CD4-positive, alpha-beta T cell (primary cell): ENCODE results near the gene PNPO. TPM values are rescaled to one million over a fixed set of nuclear protein-coding genes. Genes with fewer than 3 reads are reported as not detected.

Source experiments
- ATAC-seq: fragments of 200-7000 bp; cut with Tn5 transposase; one replicate; pipeline ENCODE4 v1.10.0; 2022; ENCODE audit warnings: mild to moderate bottlenecking; ENCODE audit not compliant: poor library complexity
- CTCF ChIA-PET: fragments of 350-600 bp; sonication (Branson Sonifier 250); formaldehyde crosslinking; loops from one replicate; lab custom pipeline; 2021; ENCODE audit warnings: antibody characterized with exemption, inconsistent platforms; lab: Charles Lee
- POLR2A ChIA-PET: fragments of 350-600 bp; sonication (Branson Sonifier 250); formaldehyde crosslinking; loops from one replicate; lab custom pipeline; 2021; ENCODE audit warnings: antibody characterized with exemption, inconsistent platforms; lab: Charles Lee
- DNase-seq, 14 experiments: peaks; one replicate each; pipeline ENCODE4 v3.0.0-alpha.2; 2013 to 2020; ENCODE audit warnings: mixed read lengths in 2 of 14
- H3K27ac ChIP-seq, 2 donors: one replicate each; pipeline versions ENCODE4 v1.5.1 to v1.7.0; 2013; ENCODE audit warnings: low read length in 2 of 2, low read depth in 1 of 2, mild to moderate bottlenecking in 1 of 2
- H3K27me3 ChIP-seq, 2 experiments: 1 replicate in 1 of 2; 2 replicates in 1 of 2; pipeline versions ENCODE4 v1.6.1 to v1.7.0; 2013; ENCODE audit warnings: low read length in 2 of 2, control low read depth in 1 of 2, mild to moderate bottlenecking in 1 of 2, moderate library complexity in 1 of 2; ENCODE audit not compliant: insufficient read depth in 2 of 2, control insufficient read depth in 1 of 2
- H3K36me3 ChIP-seq: one replicate; pipeline ENCODE4 v1.6.1; 2013; ENCODE audit warnings: low read length, control low read depth; ENCODE audit not compliant: insufficient read depth
- H3K4me1 ChIP-seq: one replicate; pipeline ENCODE4 v1.6.1; 2013; ENCODE audit warnings: low read length, control low read depth; ENCODE audit not compliant: insufficient read depth
- H3K4me3 ChIP-seq: one replicate; pipeline ENCODE4 v1.5.1; 2013; ENCODE audit warnings: mild to moderate bottlenecking, low read length, moderate library complexity
- H3K9me3 ChIP-seq, 2 experiments: 1 replicate in 1 of 2; 2 replicates in 1 of 2; pipeline versions ENCODE4 v1.6.1 to v1.7.0; 2013; ENCODE audit warnings: low read length in 2 of 2, mild to moderate bottlenecking in 2 of 2, control low read depth in 1 of 2, moderate library complexity in 1 of 2; ENCODE audit not compliant: control insufficient read depth in 1 of 2, insufficient read depth in 1 of 2
- H3K27ac Mint-ChIP-seq: one replicate; pipeline ENCODE4 v1.8.0; 2020; ENCODE audit warnings: mixed read lengths
- H3K27me3 Mint-ChIP-seq: one replicate; pipeline ENCODE4 v1.8.0; 2021; ENCODE audit warnings: mixed read lengths
- H3K36me3 Mint-ChIP-seq: one replicate; pipeline ENCODE4 v1.8.0; 2021; ENCODE audit warnings: low read depth, mixed read lengths
- H3K4me1 Mint-ChIP-seq: one replicate; pipeline ENCODE4 v1.8.0; 2021; ENCODE audit warnings: low read depth, mixed read lengths
- H3K4me3 Mint-ChIP-seq: one replicate; pipeline ENCODE4 v1.8.0; 2020; ENCODE audit warnings: mild to moderate bottlenecking, mixed read lengths
- H3K9me3 Mint-ChIP-seq: one replicate; pipeline ENCODE4 v1.8.0; 2020; ENCODE audit warnings: mixed read lengths
- CTCF ChIP-seq: fragments of 200-600 bp; IDR thresholded peaks from one replicate; pipeline ENCODE4 v1.8.0; 2022; ENCODE audit warnings: antibody characterized with exemption, mild to moderate bottlenecking
- intact Hi-C, 2 experiments: fragments of 100-400 bp; cut with DNase I in 1 of 2; cut with micrococcal nuclease in 1 of 2; formaldehyde crosslinking; loops; one replicate each; pipeline versions ENCODE4 v1.15.1 to v1.9.0; 2023 to 2025; cut with DNase I, micrococcal nuclease
- total RNA-seq, 174 experiments: library from RNA in 2 of 174; stranded (reverse) in 2 of 174; gene quantifications; one replicate each; pipeline ENCODE4 v1.2.3 and lab custom pipeline; 2021 to 2026

The PNPO gene
- total RNA-seq, 2 experiments from 2014 or later: 2.2 to 2.4 TPM

- H3K27ac ChIP-seq: peak overlapping the region; percentile 95 to 98
- intact Hi-C loops: loop anchor here (1.0 to 5.0 kb wide), 4 partner anchors 44 to 245 kb away; partner anchors contain the start of genes PNPO (in 1 of the 2) and SNX11 (in 1 of the 2)
- Mint-ChIP-seq H3K4me3 (peak overlapping the region; percentile 96), H3K4me1 (peaks cover 57% of the 10 kb centered on the region), H3K27ac (peak overlapping the region; percentile 94), H3K9me3 (no peaks in the 10 kb centered on the region), H3K27me3 (no peaks in the 10 kb centered on the region), H3K36me3 (peaks cover 58% of the 10 kb centered on the region)
- TF ChIP-seq CTCF: no peak
- H3K27me3 ChIP-seq: no peaks in the 10 kb centered on the region
- ATAC-seq: no peak
- H3K9me3 ChIP-seq: no peaks in the 10 kb centered on the region
- POLR2A ChIA-PET: interaction anchor here (0.7 to 2.1 kb wide), 6 partner anchors 11 to 74 kb away, joined by 3 to 7 read pairs (median 6); partner anchors contain the start of genes CDK5RAP3 and SCRN2
- CTCF ChIA-PET: interaction anchor here (1.1 kb wide), 1 partner anchor 54 kb away, joined by 3 read pairs; no protein-coding TSS in a partner anchor
- H3K4me3 ChIP-seq: peak overlapping the region; percentile 96
- H3K4me1 ChIP-seq: peaks cover 38% of the 10 kb centered on the region
- DNase-seq: no peak
- H3K36me3 ChIP-seq: peaks cover 36% of the 10 kb centered on the region
These were observed 44.5 kb upstream of the PNPO start for GRCh38 chr17:47896672-47897490.

GRCh38 chr17:47897561-47897960, 43.8 kb upstream of the PNPO start:
- POLR2A ChIA-PET: interaction anchor here (1.1 to 1.3 kb wide), 2 partner anchors 11 to 56 kb away, joined by 3 to 6 read pairs; partner anchors contain the start of gene SCRN2
- Histone ChIP-seq H3K9me3 (no peaks in the 10 kb centered on the region), H3K27me3 (no peaks in the 10 kb centered on the region), H3K27ac (no peak overlapping the region), H3K4me3 (no peak overlapping the region), H3K36me3 (peaks cover 39% of the 10 kb centered on the region), H3K4me1 (peaks cover 38% of the 10 kb centered on the region)
- ATAC-seq (no peak), DNase-seq (no peak)
- Mint-ChIP-seq H3K36me3 (peaks cover 65% of the 10 kb centered on the region), H3K4me3 (peak overlapping the region; percentile 96), H3K9me3 (no peaks in the 10 kb centered on the region), H3K4me1 (peaks cover 63% of the 10 kb centered on the region), H3K27ac (peak overlapping the region; percentile 94), H3K27me3 (no peaks in the 10 kb centered on the region)
- CTCF ChIA-PET: interaction anchor here (1.1 kb wide), 1 partner anchor 55 kb away, joined by 3 read pairs; no protein-coding TSS in a partner anchor
- no peak for TF ChIP-seq CTCF
- intact Hi-C loops: loop anchor here in 1 of 2 experiments (2.0 to 5.0 kb wide), 3 partner anchors 43 to 245 kb away; partner anchors contain the start of genes PNPO and SNX11

- H3K36me3 Mint-ChIP-seq: peaks cover 70% of the 10 kb centered on the region
- Histone ChIP-seq H3K27ac (no peak overlapping the region), H3K4me3 (no peak overlapping the region), H3K9me3 (no peaks in the 10 kb centered on the region), H3K4me1 (peaks cover 38% of the 10 kb centered on the region), H3K27me3 (no peaks in the 10 kb centered on the region), H3K36me3 (peaks cover 39% of the 10 kb centered on the region)
- CTCF ChIA-PET: no interaction called here
- peaks cover 68% of the 10 kb centered on the region for H3K4me1 Mint-ChIP-seq
- H3K27ac Mint-ChIP-seq: no peak overlapping the region
- POLR2A ChIA-PET: no interaction called here
- no peak for TF ChIP-seq CTCF
- intact Hi-C loops: loop anchor here in 1 of 2 experiments (5.0 kb wide), 2 partner anchors 209 to 246 kb away; partner anchors contain the start of gene SNX11
- H3K4me3 Mint-ChIP-seq: peak overlapping the region; percentile 96
- H3K9me3 Mint-ChIP-seq: no peaks in the 10 kb centered on the region
- no peak for DNase-seq
- no peaks in the 10 kb centered on the region for H3K27me3 Mint-ChIP-seq
- no peak for ATAC-seq
These were observed 43.1 kb upstream of the PNPO start for GRCh38 chr17:47898241-47898640.
